ENCODE results near the gene EHF.

GRCh38 chr11:34654483-34655334 is 33.8 kb downstream of the EHF start:
- TF ChIP-seq CTCF (IDR thresholded peaks at IDR 0.05) (no peak), POLR2AphosphoS5 (IDR thresholded peaks at IDR 0.05; ENCODE audit: low read depth, low read length) (no peak)
- TF ChIP-seq, protein P1, sequence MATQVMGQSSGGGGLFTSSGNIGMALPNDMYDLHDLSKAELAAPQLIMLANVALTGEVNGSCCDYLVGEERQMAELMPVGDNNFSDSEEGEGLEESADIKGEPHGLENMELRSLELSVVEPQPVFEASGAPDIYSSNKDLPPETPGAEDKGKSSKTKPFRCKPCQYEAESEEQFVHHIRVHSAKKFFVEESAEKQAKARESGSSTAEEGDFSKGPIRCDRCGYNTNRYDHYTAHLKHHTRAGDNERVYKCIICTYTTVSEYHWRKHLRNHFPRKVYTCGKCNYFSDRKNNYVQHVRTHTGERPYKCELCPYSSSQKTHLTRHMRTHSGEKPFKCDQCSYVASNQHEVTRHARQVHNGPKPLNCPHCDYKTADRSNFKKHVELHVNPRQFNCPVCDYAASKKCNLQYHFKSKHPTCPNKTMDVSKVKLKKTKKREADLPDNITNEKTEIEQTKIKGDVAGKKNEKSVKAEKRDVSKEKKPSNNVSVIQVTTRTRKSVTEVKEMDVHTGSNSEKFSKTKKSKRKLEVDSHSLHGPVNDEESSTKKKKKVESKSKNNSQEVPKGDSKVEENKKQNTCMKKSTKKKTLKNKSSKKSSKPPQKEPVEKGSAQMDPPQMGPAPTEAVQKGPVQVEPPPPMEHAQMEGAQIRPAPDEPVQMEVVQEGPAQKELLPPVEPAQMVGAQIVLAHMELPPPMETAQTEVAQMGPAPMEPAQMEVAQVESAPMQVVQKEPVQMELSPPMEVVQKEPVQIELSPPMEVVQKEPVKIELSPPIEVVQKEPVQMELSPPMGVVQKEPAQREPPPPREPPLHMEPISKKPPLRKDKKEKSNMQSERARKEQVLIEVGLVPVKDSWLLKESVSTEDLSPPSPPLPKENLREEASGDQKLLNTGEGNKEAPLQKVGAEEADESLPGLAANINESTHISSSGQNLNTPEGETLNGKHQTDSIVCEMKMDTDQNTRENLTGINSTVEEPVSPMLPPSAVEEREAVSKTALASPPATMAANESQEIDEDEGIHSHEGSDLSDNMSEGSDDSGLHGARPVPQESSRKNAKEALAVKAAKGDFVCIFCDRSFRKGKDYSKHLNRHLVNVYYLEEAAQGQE (IDR thresholded peaks at IDR 0.05; ENCODE audit: insufficient read depth in 1 of 2, low read depth in 2 of 2, low read length in 1 of 2), result no peak
